Measurements from ENCODE around the gene TMC7. TPM values are rescaled to one million over a fixed set of nuclear protein-coding genes. Genes with fewer than 3 reads are reported as not detected.

The TMC7 gene
- total RNA-seq, 1 donor from 2014 or later: 0.23 TPM

GRCh38 chr16:19003935-19004334 lies 20.2 kb downstream of the TMC7 start:
- no peak for TF ChIP-seq CTCF (conservative IDR thresholded peaks at IDR 0.05; ENCODE audit: low read depth, low read length)
- H3K4me3 ChIP-seq (ENCODE audit: low read depth, low read length): no peak overlapping the region
- DNase-seq (ENCODE audit: low read depth): no peak

GRCh38 chr16:19005561-19006445 lies 22.1 kb downstream of the TMC7 start:
- no peak for TF ChIP-seq CTCF (conservative IDR thresholded peaks at IDR 0.05; ENCODE audit: low read depth, low read length)
- no peak overlapping the region for H3K4me3 ChIP-seq (ENCODE audit: low read depth, low read length)
- DNase-seq (ENCODE audit: low read depth): no peak

- DNase-seq (ENCODE audit: low read depth): no peak
- H3K4me3 ChIP-seq (ENCODE audit: low read depth, low read length): no peak overlapping the region
- TF ChIP-seq CTCF (conservative IDR thresholded peaks at IDR 0.05; ENCODE audit: low read depth, low read length): no peak
These were observed 22.9 kb downstream of the TMC7 start for GRCh38 chr16:19006446-19007315.

GRCh38 chr16:19008245-19009169 lies 24.8 kb downstream of the TMC7 start:
- DNase-seq (ENCODE audit: low read depth): no peak
- H3K4me3 ChIP-seq (ENCODE audit: low read depth, low read length): no peak overlapping the region
- TF ChIP-seq CTCF (conservative IDR thresholded peaks at IDR 0.05; ENCODE audit: low read depth, low read length): no peak

- peak; percentile 8 for TF ChIP-seq CTCF (conservative IDR thresholded peaks at IDR 0.05; ENCODE audit: low read depth, low read length)
- H3K4me3 ChIP-seq (ENCODE audit: low read depth, low read length): no peak overlapping the region
- no peak for DNase-seq (ENCODE audit: low read depth)
These were observed 27.5 kb downstream of the TMC7 start for GRCh38 chr16:19011169-19011731.

- TF ChIP-seq CTCF (conservative IDR thresholded peaks at IDR 0.05; ENCODE audit: low read depth, low read length): no peak
- H3K4me3 ChIP-seq (ENCODE audit: low read depth, low read length): no peak overlapping the region
- no peak for DNase-seq (ENCODE audit: low read depth)
These were observed 30.7 kb downstream of the TMC7 start for GRCh38 chr16:19014461-19014860.
